Measurements from ENCODE around the gene PLEKHJ1. TPM values are rescaled to one million over a fixed set of nuclear protein-coding genes. Genes with fewer than 3 reads are reported as not detected.

Gene PLEKHJ1
- total RNA-seq, 1 donor from 2014 or later: 41.3 TPM

DNA sequence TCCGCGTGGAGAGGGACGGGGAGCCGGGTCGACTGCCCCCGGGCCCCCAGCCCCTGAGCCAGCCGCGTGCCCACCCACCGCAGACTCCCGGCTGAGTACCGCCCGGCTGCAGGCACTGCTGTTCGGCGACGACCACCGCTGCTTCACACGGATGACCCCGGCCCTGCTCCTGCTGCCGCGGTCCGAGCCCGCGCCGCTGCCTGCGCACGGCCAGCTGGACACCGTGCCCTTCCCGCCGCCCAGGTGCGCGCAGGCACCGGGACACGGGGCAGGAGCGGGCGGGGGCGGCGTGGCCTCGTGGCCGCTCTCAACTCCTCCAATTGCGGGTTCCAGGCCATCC, 14.6 kb upstream of the PLEKHJ1 start:
- no peak for DNase-seq (ENCODE audit: low spot score)
- peak; percentile 23 for ATAC-seq

DNA sequence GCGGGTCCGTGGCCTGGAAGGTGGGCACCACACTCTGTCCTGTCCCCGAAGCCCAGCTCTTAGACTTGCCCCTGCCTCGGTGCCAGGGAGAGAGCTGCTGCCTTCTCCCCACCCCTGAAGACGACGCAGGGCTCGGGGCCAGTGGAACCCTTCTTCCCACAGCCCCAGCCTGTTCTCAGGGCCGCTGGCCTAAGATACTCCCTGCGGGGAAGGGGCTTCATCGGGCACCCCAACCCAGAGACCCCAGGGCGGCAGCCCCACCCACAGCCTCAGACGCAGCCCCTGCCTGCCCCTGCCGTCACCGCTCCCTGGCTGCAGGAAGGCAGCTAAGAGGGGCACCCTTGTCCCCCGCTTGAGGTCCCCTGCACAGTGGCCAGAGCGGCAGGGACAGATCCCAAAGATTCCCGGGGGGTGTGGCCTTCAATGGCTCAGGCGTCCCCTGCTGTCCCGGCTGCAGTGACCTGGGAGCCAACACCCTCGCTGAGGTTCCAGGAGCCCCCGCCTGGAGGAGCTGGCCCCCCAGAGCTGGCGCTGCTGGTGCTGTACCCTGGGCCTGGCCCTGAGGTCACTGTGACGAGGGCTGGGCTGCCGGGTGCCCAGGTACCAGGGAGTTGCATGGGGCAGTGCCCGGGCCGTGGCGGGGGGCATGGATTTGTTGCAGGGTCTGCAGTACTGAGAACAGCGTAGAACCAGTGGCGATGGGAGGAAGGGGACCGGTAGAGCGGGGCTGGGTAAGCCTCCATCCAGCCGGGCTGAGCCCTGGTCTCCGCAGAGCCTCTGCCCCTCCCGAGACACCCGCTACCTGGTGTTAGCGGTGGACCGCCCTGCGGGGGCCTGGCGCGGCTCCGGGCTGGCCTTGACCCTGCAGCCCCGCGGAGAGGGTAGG, 14.0 kb upstream of the PLEKHJ1 start:
- DNase-seq (ENCODE audit: low spot score) (no peak), ATAC-seq (peak; percentile 9)

GRCh38 chr19:2249010-2249866, 13.1 kb upstream of the PLEKHJ1 start, which contains the start of gene AMH:
AMH (plus strand) TSS chr19:2249323; CDS start chr19:2249333, 10 bp downstream.
- ATAC-seq: no peak
- DNase-seq (ENCODE audit: low spot score): no peak

GRCh38 chr19:2248136-2249009, 12.2 kb upstream of the PLEKHJ1 start:
- DNase-seq (ENCODE audit: low spot score) (no peak), ATAC-seq (no peak)

DNA sequence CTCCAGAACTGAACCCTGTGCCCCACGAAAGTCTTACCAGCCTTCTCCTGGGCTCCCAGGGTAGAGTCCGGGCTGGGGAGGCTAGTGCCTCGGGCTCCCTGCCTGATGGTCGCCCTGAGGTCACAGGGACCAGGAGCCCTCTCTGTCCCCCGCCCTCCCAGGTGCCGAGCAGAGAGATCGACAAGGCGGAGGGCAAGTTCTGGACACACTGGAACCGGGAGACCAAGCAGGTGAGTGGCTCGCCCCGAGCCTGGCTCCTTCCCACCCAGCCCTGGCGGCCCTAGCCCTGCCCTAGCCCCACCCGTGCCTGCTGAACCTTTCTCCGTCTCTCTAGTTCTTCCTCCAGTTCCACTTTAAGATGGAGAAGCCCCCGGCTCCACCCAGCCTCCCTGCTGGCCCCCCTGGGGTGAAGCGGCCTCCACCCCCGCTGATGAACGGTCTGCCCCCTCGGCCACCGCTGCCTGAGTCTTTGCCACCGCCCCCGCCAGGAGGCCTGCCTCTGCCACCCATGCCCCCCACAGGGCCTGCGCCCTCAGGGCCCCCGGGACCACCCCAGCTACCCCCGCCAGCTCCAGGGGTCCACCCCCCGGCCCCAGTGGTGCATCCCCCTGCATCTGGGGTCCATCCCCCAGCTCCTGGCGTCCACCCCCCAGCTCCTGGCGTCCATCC, 11.4 kb upstream of the PLEKHJ1 start:
- ATAC-seq: no peak
- no peak for DNase-seq (ENCODE audit: low spot score)

- DNase-seq (ENCODE audit: low spot score): peak; percentile 81
Observed at GRCh38 chr19:2246801-2247361, 10.8 kb upstream of the PLEKHJ1 start.

DNA sequence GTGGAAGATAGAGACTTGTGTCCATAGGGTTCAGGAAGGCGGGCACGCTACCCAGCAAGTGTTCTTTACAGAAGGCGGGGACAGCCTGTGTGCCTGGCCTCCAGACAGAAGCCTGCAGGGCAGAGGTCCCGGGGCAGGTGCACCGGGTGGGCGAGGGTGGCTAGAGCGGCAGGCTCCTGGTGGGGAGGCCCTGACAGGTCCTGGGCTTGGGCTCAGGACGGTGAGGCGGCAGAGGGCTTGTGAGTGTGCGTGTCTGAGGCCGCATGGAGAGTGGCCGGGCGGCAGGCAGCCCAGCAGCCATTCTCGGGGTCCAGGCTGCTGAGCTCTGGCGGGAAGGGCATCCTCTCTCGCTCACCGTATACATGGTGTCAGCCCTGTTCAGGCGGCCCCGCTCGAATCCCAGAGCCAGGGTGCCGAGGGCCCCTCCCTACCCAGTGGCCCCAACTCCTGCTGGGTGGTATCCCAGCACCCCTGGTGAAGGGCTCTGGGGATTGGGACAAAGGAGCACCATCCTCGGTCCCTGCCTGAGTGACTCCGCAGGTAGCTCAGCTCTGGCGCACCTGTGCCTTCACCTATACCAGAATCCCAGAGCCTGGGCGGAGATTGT, 10.0 kb upstream of the PLEKHJ1 start:
- ATAC-seq (no peak), DNase-seq (ENCODE audit: low spot score) (no peak)

More at GRCh38 chr19:2246801-2247361, 10.8 kb upstream of the PLEKHJ1 start:
- ATAC-seq: peak; percentile 79

DNA sequence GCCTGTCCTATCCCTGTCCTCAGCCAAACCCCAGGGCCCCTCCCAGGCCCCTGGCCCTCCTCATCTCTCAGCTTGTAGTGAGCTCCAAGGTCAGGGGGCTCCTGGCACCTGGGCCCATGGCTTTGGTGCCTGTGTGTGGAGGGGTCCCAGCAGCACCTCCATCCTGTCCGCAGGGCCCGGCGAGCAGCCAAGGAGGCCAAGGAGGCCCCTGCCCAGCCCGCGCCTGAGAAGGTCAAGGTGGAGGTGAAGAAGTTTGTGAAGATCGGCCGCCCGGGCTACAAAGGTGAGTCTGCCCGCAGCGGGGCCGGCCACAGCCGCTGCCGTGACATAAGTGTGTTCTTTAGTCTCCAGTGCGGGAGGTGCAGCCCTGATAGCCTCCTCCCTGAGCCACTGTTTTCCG, 9.1 kb upstream of the PLEKHJ1 start:
- no peak for ATAC-seq
- no peak for DNase-seq (ENCODE audit: low spot score)

- no peak for DNase-seq (ENCODE audit: low spot score)
- ATAC-seq: no peak
Observed at GRCh38 chr19:2244486-2244885, 8.4 kb upstream of the PLEKHJ1 start.

DNA sequence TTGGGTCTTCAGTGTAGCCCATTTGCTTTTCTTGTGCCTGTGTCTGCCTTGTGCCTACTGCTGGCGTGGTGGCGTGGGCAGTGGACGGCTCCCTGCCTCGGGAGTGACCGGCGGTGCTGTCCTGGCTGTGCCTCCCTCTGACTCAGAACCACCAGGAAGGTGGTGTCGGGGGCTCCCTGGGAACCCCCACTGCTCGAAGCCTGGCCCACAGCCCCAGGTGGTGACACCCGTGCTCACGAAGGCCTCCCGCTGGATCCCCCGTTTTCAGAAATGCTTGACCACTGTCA, 7.9 kb upstream of the PLEKHJ1 start:
- ATAC-seq: no peak
- no peak for DNase-seq (ENCODE audit: low spot score)

- no peak for DNase-seq (ENCODE audit: low spot score)
- ATAC-seq: no peak
Observed at GRCh38 chr19:2243274-2244124, 7.4 kb upstream of the PLEKHJ1 start.

DNA sequence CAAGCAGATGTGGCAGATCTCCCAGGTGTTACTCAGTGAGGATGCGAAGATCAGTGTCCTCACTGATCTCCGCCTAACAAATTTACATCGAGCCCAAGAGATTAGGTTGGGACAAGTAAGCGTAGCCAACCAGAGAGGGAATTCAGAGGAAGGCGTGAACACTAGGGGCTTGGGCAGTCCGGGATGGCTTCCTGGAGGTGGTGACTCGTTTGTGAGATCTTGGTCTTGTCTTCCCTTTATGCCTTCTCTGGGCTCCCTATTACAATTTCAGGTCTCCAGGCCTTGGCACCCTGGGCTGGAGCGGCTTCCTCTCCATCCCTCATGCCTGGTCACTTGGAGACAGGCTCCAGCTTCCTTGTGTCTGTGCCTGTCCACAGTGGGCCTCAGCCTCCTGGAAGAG, 6.7 kb upstream of the PLEKHJ1 start:
- no peak for ATAC-seq
- DNase-seq (ENCODE audit: low spot score): no peak

GRCh38 chr19:2242092-2242537, 6.0 kb upstream of the PLEKHJ1 start:
- ATAC-seq: peak; percentile 81
- DNase-seq (ENCODE audit: low spot score): no peak

DNA sequence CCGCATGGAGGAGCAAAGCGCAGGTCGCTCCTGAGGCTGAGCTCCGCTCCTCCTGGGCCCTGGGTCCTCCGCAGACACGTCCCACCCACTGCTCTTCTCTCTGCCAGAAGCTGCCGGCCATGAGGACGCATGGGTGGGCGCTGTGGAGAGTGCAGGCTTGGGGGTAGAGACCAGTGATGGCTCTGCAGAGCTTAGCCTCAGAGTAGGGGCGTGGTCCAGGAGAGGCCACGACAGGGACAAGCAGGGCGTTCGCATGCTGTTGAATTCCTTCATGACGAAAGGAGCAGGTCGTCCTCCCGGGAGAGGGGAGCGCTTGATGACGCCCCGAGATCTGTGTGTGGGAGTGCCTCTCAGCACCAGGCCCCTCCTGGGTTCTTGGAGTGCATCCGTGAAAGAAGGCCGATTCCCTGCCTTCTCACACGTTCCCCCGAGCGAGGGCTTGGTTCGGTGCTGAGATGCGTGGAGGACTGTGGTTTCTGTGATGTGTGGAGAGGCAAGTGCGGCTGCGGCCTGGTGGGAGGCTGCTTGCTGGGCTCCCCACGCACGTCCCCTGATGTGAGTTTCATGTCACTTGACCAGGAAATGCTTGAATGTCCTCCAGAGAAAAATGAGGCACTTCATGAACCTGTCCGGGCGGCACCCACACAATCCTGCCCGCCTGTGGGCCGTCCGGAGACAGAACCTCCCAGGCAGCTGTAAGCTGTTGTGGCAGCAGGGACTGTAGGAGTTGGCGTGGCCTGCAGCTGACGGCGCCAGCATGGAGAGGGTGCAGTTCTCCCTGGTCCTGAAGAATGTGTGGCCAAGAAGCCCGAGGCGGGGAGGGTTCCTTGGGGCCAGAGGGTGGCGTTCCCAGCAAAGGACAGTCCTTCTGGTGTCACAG, 5.0 kb upstream of the PLEKHJ1 start:
- DNase-seq (ENCODE audit: low spot score) (no peak), ATAC-seq (no peak)

GRCh38 chr19:2239771-2240770, 3.9 kb upstream of the PLEKHJ1 start:
- ATAC-seq (no peak), DNase-seq (ENCODE audit: low spot score) (no peak)

DNA sequence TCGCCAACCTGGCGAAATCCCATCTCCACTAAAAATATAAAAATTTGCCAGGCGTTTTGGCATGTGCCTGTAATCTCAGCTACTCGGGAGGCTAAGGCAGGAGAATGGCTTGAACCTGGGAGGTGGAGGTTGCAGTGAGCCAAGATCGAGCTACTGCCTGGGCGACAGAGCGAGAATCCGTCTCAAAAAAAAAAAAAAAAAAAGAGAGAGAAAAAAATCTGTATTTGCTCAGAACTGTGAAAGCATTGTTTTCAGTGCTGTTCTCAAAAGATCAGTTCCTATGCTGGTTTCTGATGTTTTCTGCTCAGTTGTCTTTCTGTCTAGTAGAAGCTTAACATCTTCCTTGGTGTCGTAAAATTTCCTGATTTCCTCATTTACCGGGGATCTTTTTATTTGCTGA, 3.0 kb upstream of the PLEKHJ1 start:
- ATAC-seq (no peak), DNase-seq (ENCODE audit: low spot score) (no peak)

DNA sequence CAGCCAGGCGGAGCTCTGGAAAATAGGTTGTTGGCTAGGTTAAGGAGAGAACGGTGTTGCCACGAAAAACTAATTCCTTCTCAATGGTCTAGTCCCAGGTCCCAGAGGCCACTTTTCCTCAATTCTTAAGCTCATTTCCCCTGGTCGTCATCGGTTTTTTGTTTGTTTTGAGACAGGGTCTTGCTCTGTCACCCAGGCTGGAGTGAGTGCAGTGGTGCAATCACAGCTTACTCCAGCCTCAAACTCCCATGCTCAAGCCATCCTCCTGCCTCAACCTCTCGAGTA, 1.7 kb upstream of the PLEKHJ1 start:
- no peak for ATAC-seq
- DNase-seq (ENCODE audit: low spot score): no peak

Measured in left lobe of liver (tissue), 2 donors.